Osteocyte (in vitro differentiated cells): ENCODE data around the gene SEC24A. TPM values are rescaled to one million over a fixed set of nuclear protein-coding genes. Genes with fewer than 3 reads are reported as not detected.
A peak's percentile ranks its signal among the peaks of the same experiment; 100 is the strongest.
"Not testable (repeated sequence)": the region's sequence is repeated elsewhere in the genome, so short reads cannot be mapped to it uniquely, and the experiment has no call there.

ENCODE experiments used
- DNase-seq: peaks from one replicate; pipeline ENCODE4 v3.0.0; 2021; ENCODE audit warnings: mixed read lengths; ENCODE audit not compliant: unreplicated experiment; ENCODE audit errors: extremely low spot score
- H3K27ac Mint-ChIP-seq: one replicate; pipeline ENCODE4 v1.8.0; 2021; ENCODE audit warnings: mild to moderate bottlenecking, mixed read lengths; ENCODE audit not compliant: unreplicated experiment
- H3K27me3 Mint-ChIP-seq: one replicate; pipeline ENCODE4 v1.8.0; 2021; ENCODE audit warnings: mixed read lengths; ENCODE audit not compliant: unreplicated experiment
- H3K36me3 Mint-ChIP-seq: one replicate; pipeline ENCODE4 v1.8.0; 2021; ENCODE audit warnings: mixed read lengths; ENCODE audit not compliant: unreplicated experiment
- H3K4me1 Mint-ChIP-seq: one replicate; pipeline ENCODE4 v1.8.0; 2021; ENCODE audit warnings: mixed read lengths; ENCODE audit not compliant: unreplicated experiment
- H3K4me3 Mint-ChIP-seq: one replicate; pipeline ENCODE4 v1.8.0; 2021; ENCODE audit warnings: mild to moderate bottlenecking, moderate library complexity, mixed read lengths; ENCODE audit not compliant: unreplicated experiment
- H3K9me3 Mint-ChIP-seq: one replicate; pipeline ENCODE4 v1.8.0; 2021; ENCODE audit warnings: mixed read lengths; ENCODE audit not compliant: unreplicated experiment
- total RNA-seq: library from RNA; stranded (reverse); gene quantifications from 2 replicates; pipeline ENCODE4 v1.2.1, GENCODE V29; 2021
- TF ChIP-seq, protein P1 (sequence below): fragments of 200-600 bp; sonication (generic); IDR thresholded peaks from 2 replicates; pipeline ENCODE4 v1.5.0; 2021; ENCODE audit warnings: antibody characterized with exemption, mild to moderate bottlenecking, moderate library complexity

SEC24A gene
- total RNA-seq, 1 donor from 2014 or later, result 38.9 TPM

DNA sequence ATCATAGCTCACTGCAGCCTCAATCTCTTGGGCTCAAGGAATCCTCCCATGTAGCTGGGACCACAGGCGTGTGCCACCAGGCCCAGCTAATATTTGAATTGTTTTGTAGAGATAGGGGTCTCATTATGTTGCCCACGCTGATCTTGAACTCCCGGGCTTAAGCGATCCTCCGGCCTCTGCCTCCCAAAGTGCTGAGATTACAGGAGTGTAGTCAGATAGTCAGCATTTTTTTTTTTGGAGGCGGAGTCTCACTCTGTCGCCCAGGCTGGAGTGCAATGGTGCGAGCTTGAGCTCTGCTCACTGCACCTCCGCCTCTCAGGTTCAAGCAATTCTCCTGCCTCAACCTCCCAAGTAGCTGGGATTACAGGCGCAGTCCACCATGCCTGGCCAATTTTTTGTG, 14.4 kb upstream of the SEC24A start:
- TF ChIP-seq, protein P1, sequence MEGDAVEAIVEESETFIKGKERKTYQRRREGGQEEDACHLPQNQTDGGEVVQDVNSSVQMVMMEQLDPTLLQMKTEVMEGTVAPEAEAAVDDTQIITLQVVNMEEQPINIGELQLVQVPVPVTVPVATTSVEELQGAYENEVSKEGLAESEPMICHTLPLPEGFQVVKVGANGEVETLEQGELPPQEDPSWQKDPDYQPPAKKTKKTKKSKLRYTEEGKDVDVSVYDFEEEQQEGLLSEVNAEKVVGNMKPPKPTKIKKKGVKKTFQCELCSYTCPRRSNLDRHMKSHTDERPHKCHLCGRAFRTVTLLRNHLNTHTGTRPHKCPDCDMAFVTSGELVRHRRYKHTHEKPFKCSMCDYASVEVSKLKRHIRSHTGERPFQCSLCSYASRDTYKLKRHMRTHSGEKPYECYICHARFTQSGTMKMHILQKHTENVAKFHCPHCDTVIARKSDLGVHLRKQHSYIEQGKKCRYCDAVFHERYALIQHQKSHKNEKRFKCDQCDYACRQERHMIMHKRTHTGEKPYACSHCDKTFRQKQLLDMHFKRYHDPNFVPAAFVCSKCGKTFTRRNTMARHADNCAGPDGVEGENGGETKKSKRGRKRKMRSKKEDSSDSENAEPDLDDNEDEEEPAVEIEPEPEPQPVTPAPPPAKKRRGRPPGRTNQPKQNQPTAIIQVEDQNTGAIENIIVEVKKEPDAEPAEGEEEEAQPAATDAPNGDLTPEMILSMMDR, result no peak
- H3K27ac Mint-ChIP-seq, result no peak overlapping the region
- H3K4me3 Mint-ChIP-seq, result peak overlapping the region; percentile 40
- DNase-seq, result no peak
- no peaks in the 10 kb centered on the region for H3K9me3 Mint-ChIP-seq
- peaks cover 3% of the 10 kb centered on the region for H3K27me3 Mint-ChIP-seq
- H3K36me3 Mint-ChIP-seq, result no peaks in the 10 kb centered on the region
- H3K4me1 Mint-ChIP-seq, result peaks cover 8% of the 10 kb centered on the region

DNA sequence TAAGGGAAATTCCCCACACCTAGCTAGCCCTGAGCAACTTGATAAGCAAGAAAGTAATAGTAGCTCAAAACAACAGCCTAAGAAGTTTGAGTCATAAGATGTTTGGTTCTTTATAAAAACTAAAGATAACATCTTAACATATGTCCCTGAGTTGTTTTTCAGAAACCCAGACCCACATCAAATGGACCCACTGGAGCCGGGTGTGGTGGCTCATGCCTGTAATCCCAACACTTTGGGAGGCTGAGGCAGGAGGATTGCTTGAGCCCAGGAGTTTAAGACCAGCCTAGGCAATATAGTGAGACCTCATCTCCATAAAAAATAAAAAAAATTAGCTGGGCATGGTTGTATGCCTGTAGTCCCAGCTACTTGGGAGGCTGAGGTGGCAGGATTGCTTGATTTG, 13.2 kb upstream of the SEC24A start:
- H3K9me3 Mint-ChIP-seq, H3K27me3 Mint-ChIP-seq, H3K4me3 Mint-ChIP-seq, H3K4me1 Mint-ChIP-seq, H3K36me3 Mint-ChIP-seq, H3K27ac Mint-ChIP-seq, DNase-seq: not testable (repeated sequence)

DNA sequence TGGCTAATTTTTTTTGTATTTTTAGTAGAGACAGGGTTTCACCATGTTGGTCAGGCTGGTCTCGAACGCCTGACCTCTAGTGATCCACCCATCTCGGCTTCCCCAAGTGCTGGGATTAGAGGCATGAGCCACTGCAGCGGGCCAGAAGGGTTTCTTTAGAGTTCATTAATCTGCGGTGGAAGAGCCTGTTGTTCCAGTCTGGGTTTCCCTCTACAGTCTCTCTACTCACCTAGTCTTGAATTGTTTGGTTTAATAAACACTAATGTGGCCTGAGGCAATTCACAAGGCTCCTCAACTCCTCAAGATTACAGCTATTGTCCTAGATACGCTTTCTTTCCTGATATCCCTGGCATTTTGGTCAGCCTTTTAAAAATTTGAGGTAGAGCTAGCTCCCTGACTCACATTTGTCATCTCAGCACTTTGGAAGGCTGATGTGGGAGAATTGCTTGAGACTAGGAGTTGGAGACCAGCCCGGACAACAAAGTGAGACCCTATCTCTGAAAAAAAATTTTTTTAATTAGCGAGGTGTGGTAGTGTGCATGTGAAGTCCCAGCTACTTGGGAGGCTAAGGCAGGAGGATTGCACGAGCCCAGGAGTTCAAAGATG, 11.4 kb upstream of the SEC24A start:
- TF ChIP-seq, protein P1, result no peak
- Mint-ChIP-seq H3K9me3 (no peaks in the 10 kb centered on the region), H3K4me3 (no peak overlapping the region), H3K36me3 (no peaks in the 10 kb centered on the region), H3K27me3 (peaks cover 3% of the 10 kb centered on the region), H3K4me1 (no peaks in the 10 kb centered on the region), H3K27ac (no peak overlapping the region)
- DNase-seq, result no peak

DNA sequence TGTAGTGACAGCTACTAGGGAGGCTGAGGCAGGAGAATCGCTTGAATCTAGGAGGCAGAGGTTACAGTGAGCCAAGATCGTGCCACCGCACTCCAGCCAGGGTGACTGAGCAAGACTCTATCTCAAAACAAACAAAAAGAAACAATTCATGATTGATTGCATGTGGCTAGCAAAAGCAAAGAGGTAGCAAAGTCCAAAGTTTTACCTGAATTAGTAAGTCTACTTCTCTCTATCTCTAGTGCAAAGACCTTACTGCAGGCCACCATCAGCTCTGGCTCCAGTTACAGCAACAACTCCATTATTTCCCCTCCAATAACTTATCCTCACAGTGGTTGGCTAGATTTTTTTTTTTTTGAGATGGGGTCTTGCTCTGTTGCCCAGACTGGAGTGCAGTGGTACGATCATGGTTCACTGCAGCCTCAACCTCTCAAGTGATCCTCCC, 9.8 kb upstream of the SEC24A start:
- no peaks in the 10 kb centered on the region for H3K4me1 Mint-ChIP-seq
- no peak overlapping the region for H3K27ac Mint-ChIP-seq
- H3K27me3 Mint-ChIP-seq, result peaks cover 3% of the 10 kb centered on the region
- no peak overlapping the region for H3K4me3 Mint-ChIP-seq
- TF ChIP-seq, protein P1, result no peak
- H3K36me3 Mint-ChIP-seq, result no peaks in the 10 kb centered on the region
- H3K9me3 Mint-ChIP-seq, result no peaks in the 10 kb centered on the region
- no peak for DNase-seq

DNA sequence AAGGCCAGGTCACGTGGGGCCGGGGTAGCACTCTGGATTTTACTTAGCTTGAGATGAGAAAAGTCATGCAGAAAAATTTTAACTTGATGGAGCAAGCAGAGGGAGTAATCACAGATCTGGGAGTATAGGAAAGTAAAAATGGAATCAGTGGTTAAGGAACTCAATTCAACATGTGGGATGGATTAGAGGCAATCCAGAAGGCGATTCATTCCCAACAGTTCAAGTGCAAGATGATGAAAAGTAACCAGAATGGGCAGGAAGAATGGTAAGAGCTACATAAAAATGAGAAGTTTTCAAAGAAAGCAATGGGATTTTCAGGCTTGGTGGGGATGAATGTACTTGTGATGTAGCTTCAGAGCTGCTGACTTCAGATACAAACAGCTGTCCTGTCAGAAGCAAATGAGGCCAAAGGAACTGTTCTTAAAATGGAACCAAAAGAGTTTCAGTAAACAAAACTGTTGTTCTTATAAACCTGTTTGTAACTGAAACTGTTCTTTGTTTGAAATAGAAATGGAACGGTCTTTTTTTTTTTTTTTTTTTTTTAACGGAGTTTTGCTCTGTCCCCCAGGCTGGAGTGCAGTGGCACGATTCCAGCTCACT, 5.6 kb upstream of the SEC24A start:
- H3K27ac Mint-ChIP-seq, result no peak overlapping the region
- H3K9me3 Mint-ChIP-seq, result no peaks in the 10 kb centered on the region
- H3K36me3 Mint-ChIP-seq, result no peaks in the 10 kb centered on the region
- H3K27me3 Mint-ChIP-seq, result no peaks in the 10 kb centered on the region
- no peak for DNase-seq
- no peak overlapping the region for H3K4me3 Mint-ChIP-seq
- H3K4me1 Mint-ChIP-seq, result peaks cover 8% of the 10 kb centered on the region
- TF ChIP-seq, protein P1, result no peak
